ENCODE data around the gene GRB10. TPM values are rescaled to one million over a fixed set of nuclear protein-coding genes. Genes with fewer than 3 reads are reported as not detected.

The GRB10 gene
- polyA plus RNA-seq, 2 of the 4 experiments (the other 2 are of a cell fraction) = 23.2 to 37.0 TPM

- TF ChIP-seq BCL3 (IDR thresholded peaks at IDR 0.05) (no peak), KDM5A (IDR thresholded peaks at IDR 0.05) (no peak), HEYL (CRISPR knock-in tag; IDR thresholded peaks at IDR 0.05) (no peak), RARB (CRISPR knock-in tag; IDR thresholded peaks at IDR 0.05) (no peak), CHD2 (IDR thresholded peaks at IDR 0.05; ENCODE audit: low read length, partially characterized antibody) (no peak), JUN (IDR thresholded peaks at IDR 0.05) (no peak), EHF (CRISPR knock-in tag; IDR thresholded peaks at IDR 0.05) (no peak), HMGXB4 (CRISPR knock-in tag; IDR thresholded peaks at IDR 0.05; ENCODE audit: borderline replicate concordance) (no peak)
Observed at GRCh38 chr7:50540785-50541579, 241.7 kb downstream of the GRB10 start (continued).

Other genes starting within 250 kb of the GRB10 start
- gene DDC, start 217.5 kb downstream of the GRB10 start, polyA plus RNA-seq (2011; rRNA removed) = 2.2 and 2.8 TPM in 2 replicates
- 1.0 to 2.1 TPM (median 1.3 TPM) in 3 replicates for gene DDC, start 217.5 kb downstream of the GRB10 start, polyA plus RNA-seq (2017; fragmentation: RNase III; extraction: RNeasy Plus Mini Kit Qiagen cat#74134 plus additional on column Dnase treatment)

Measured in A549 (cell line).